Liver (tissue), 9 donors: ENCODE data around the gene RBBP6. TPM values are rescaled to one million over a fixed set of nuclear protein-coding genes. Genes with fewer than 3 reads are reported as not detected.

Experiments
- DNase-seq: peaks from one replicate; pipeline ENCODE4 v3.0.0-alpha.2; 2017; ENCODE audit warnings: low spot score
- H3K27ac ChIP-seq, 2 donors: one replicate each; pipeline ENCODE4 v1.7.0; 2013; ENCODE audit warnings: inconsistent platforms in 2 of 2, low read length in 2 of 2, control low read depth in 1 of 2, low read depth in 1 of 2, mild to moderate bottlenecking in 1 of 2
- H3K27me3 ChIP-seq, 4 donors: one replicate each; pipeline versions ENCODE4 v1.6.1 to v1.7.0; 2013; ENCODE audit warnings: low read length in 3 of 4, inconsistent platforms in 1 of 4, mild to moderate bottlenecking in 1 of 4, moderate library complexity in 1 of 4; ENCODE audit not compliant: control insufficient read depth in 4 of 4, insufficient read depth in 4 of 4
- H3K36me3 ChIP-seq, 4 donors: one replicate each; pipeline versions ENCODE4 v1.6.1 to v1.7.0; 2013; ENCODE audit warnings: low read length in 3 of 4, mild to moderate bottlenecking in 3 of 4, low read depth in 1 of 4, moderate library complexity in 1 of 4; ENCODE audit not compliant: control insufficient read depth in 4 of 4, insufficient read depth in 3 of 4
- H3K4me1 ChIP-seq, 4 donors: one replicate each; pipeline versions ENCODE4 v1.6.1 to v1.7.0; 2013; ENCODE audit warnings: low read length in 3 of 4, mild to moderate bottlenecking in 3 of 4, moderate library complexity in 1 of 4; ENCODE audit not compliant: control insufficient read depth in 4 of 4, insufficient read depth in 4 of 4
- H3K4me3 ChIP-seq, 3 donors: one replicate each; pipeline versions ENCODE4 v1.6.1 to v1.7.0; 2013; ENCODE audit warnings: low read length in 3 of 3, control low read depth in 1 of 3, low read depth in 1 of 3, mild to moderate bottlenecking in 1 of 3
- H3K9ac ChIP-seq, 2 donors: one replicate each; pipeline ENCODE4 v1.7.0; 2013; ENCODE audit warnings: low read length in 2 of 2, mild to moderate bottlenecking in 2 of 2, moderate library complexity in 2 of 2, control low read depth in 1 of 2, low read depth in 1 of 2
- H3K9me3 ChIP-seq, 4 donors: one replicate each; pipeline versions ENCODE4 v1.6.1 to v1.7.0; 2013; ENCODE audit warnings: low read length in 3 of 4; ENCODE audit not compliant: control insufficient read depth in 4 of 4
- ATF3 ChIP-seq: IDR thresholded peaks from 2 replicates; pipeline ENCODE4 v1.6.1; 2016; ENCODE audit warnings: antibody characterized with exemption
- CTCF ChIP-seq: fragments of 150-350 bp; IDR thresholded peaks from 2 replicates; pipeline ENCODE4 v1.5.1; 2017; ENCODE audit warnings: improper control_type of control experiment, low read depth, low read length; ENCODE audit not compliant: missing input control
- EGR1 ChIP-seq, 2 donors: IDR thresholded peaks; 2 replicates each; pipeline ENCODE4 v1.6.1; 2016 to 2018; ENCODE audit warnings: antibody characterized with exemption in 2 of 2, low read depth in 2 of 2
- FOXA1 ChIP-seq: IDR thresholded peaks from 2 replicates; pipeline ENCODE4 v1.6.1; 2016; ENCODE audit warnings: antibody characterized with exemption
- FOXA2 ChIP-seq: IDR thresholded peaks from 2 replicates; pipeline ENCODE4 v1.6.1; 2016; ENCODE audit warnings: antibody characterized with exemption
- GABPA ChIP-seq, 2 donors: IDR thresholded peaks in 1 of 2; conservative IDR thresholded peaks in 1 of 2; 2 replicates each; pipeline ENCODE4 v1.6.1; 2016; ENCODE audit warnings: antibody characterized with exemption in 2 of 2, mild to moderate bottlenecking in 1 of 2, moderate library complexity in 1 of 2
- HNF4A ChIP-seq, 2 donors: conservative IDR thresholded peaks; 2 replicates each; pipeline ENCODE4 v1.6.1; 2016; ENCODE audit warnings: antibody characterized with exemption in 2 of 2, mild to moderate bottlenecking in 2 of 2
- HNF4G ChIP-seq: IDR thresholded peaks from 2 replicates; pipeline ENCODE4 v1.6.1; 2016; ENCODE audit warnings: antibody characterized with exemption
- JUND ChIP-seq, 2 donors: IDR thresholded peaks; 2 replicates each; pipeline ENCODE4 v1.6.1; 2016; ENCODE audit warnings: antibody characterized with exemption in 2 of 2
- MAX ChIP-seq: IDR thresholded peaks from 2 replicates; pipeline ENCODE4 v1.6.1; 2016; ENCODE audit warnings: antibody characterized with exemption
- NR2F2 ChIP-seq: IDR thresholded peaks from 2 replicates; pipeline ENCODE4 v1.6.1; 2016; ENCODE audit warnings: antibody characterized with exemption
- RAD21 ChIP-seq, 2 donors: IDR thresholded peaks; 2 replicates each; pipeline ENCODE4 v1.6.1; 2016; ENCODE audit warnings: antibody characterized with exemption in 2 of 2, mild to moderate bottlenecking in 2 of 2
- REST ChIP-seq: IDR thresholded peaks from 2 replicates; pipeline ENCODE4 v1.6.1; 2016; ENCODE audit warnings: antibody characterized with exemption, mild to moderate bottlenecking
- RXRA ChIP-seq, 2 donors: IDR thresholded peaks; 2 replicates each; pipeline ENCODE4 v1.6.1; 2017 to 2018; ENCODE audit warnings: antibody characterized with exemption in 2 of 2, mild to moderate bottlenecking in 1 of 2
- SP1 ChIP-seq: IDR thresholded peaks from 2 replicates; pipeline ENCODE4 v1.6.1; 2018; ENCODE audit warnings: antibody characterized with exemption, mild to moderate bottlenecking
- TAF1 ChIP-seq: conservative IDR thresholded peaks from 2 replicates; pipeline ENCODE4 v1.6.1; 2016; ENCODE audit warnings: antibody characterized with exemption, mild to moderate bottlenecking
- YY1 ChIP-seq: IDR thresholded peaks from 2 replicates; pipeline ENCODE4 v1.6.1; 2016; ENCODE audit warnings: antibody characterized with exemption, mild to moderate bottlenecking
- ZBTB33 ChIP-seq: IDR thresholded peaks from 2 replicates; pipeline ENCODE4 v1.6.1; 2016; ENCODE audit warnings: antibody characterized with exemption
- WGBS: extraction: QIAGEN DNeasy Blood & Tissue Kit; methylation state at CpG from one replicate; pipeline ENCODE4 v1.1.7; 2013; 5-methylcytosine and 5-hydroxymethylcytosine counted together
- polyA plus RNA-seq, 2 donors: library from polyadenylated mRNA; stranded (reverse) in 1 of 2; unstranded in 1 of 2; fragments of 200-250 nt in 1 of 2; fragments of >200 nt in 1 of 2; fragmentation: Nextera tagmentation in 1 of 2; extraction: Ambion mirVana in 1 of 2; gene quantifications; one replicate each; pipeline versions ENCODE4 v1.2.1 to v1.2.3, GENCODE V29; 2013 to 2015
- total RNA-seq, 2 donors: library from RNA; depleted of rRNA; stranded (reverse); fragments of >200 nt; gene quantifications; one replicate each; pipeline ENCODE4 v1.2.3, GENCODE V29; 2014
- donor health status: healthy.
- donor health status: healthy.
- donor health status: healthy.
- donor health status: healthy.
- donor health status: healthy.

RBBP6 gene
- total and polyA plus RNA-seq, 4 donors = 8.1 to 35.8 (median 11.8) TPM

- Histone ChIP-seq H3K9me3 (no peaks in the 10 kb centered on the region), H3K4me3 (no peak overlapping the region), H3K36me3 (no peaks in the 10 kb centered on the region), H3K27me3 (no peaks in the 10 kb centered on the region), H3K27ac (no peak overlapping the region), H3K4me1 (no peaks in the 10 kb centered on the region), H3K9ac (no peak overlapping the region)
- TF ChIP-seq HNF4A (conservative IDR thresholded peaks at IDR 0.05) (no peak), CTCF (no peak)
- 91% methylated on average over 5 of the region's 5 CpGs for WGBS
- DNase-seq = no peak
These were observed 24.2 kb upstream of the RBBP6 start for GRCh38 chr16:24515186-24515585.

GRCh38 chr16:24516900-24517669, 22.3 kb upstream of the RBBP6 start:
- H3K9me3 ChIP-seq = no peaks in the 10 kb centered on the region
- peak; percentile 83 for DNase-seq
- peak overlapping the region in 1 of 3 donors; percentile 30 for H3K4me3 ChIP-seq
- H3K4me1 ChIP-seq = no peaks in the 10 kb centered on the region
- H3K36me3 ChIP-seq = no peaks in the 10 kb centered on the region
- H3K27me3 ChIP-seq = no peaks in the 10 kb centered on the region
- 19% methylated on average over 20 of the region's 20 CpGs for WGBS
- TF ChIP-seq MAX (no peak), ZBTB33 (no peak), GABPA (IDR thresholded peaks at IDR 0.05 in 1 of 2, conservative IDR thresholded peaks at IDR 0.05 in 1 of 2) (no peak), FOXA2 (no peak), RXRA (IDR thresholded peaks at IDR 0.05) (peak; percentile 47 to 64), HNF4A (conservative IDR thresholded peaks at IDR 0.05) (peak; percentile 40 to 48), SP1 (peak; percentile 46), EGR1 (IDR thresholded peaks at IDR 0.05; ENCODE audit: low read depth in 2 of 2) (no peak), NR2F2 (no peak), JUND (IDR thresholded peaks at IDR 0.05) (peak; percentile 22 to 40), REST (no peak), CTCF (peak; percentile 97), RAD21 (IDR thresholded peaks at IDR 0.05) (peak; percentile 98 to 99), HNF4G (no peak), FOXA1 (no peak), YY1 (peak; percentile 49), TAF1 (no peak), ATF3 (peak; percentile 54)
- H3K27ac ChIP-seq = peak overlapping the region; percentile 64 to 76
- H3K9ac ChIP-seq = peak overlapping the region in 1 of 2 donors; percentile 45
